LoVo (cell line): Measurements from ENCODE around the gene TMEM63A.
"Not testable (repeated sequence)": the region's sequence is repeated elsewhere in the genome, so short reads cannot be mapped to it uniquely, and the experiment has no call there.

Experiments used
- DNase-seq: peaks from one replicate; pipeline ENCODE4 v3.0.0-alpha.2; 2016; ENCODE audit warnings: low spot score

The TMEM63A gene

DNA sequence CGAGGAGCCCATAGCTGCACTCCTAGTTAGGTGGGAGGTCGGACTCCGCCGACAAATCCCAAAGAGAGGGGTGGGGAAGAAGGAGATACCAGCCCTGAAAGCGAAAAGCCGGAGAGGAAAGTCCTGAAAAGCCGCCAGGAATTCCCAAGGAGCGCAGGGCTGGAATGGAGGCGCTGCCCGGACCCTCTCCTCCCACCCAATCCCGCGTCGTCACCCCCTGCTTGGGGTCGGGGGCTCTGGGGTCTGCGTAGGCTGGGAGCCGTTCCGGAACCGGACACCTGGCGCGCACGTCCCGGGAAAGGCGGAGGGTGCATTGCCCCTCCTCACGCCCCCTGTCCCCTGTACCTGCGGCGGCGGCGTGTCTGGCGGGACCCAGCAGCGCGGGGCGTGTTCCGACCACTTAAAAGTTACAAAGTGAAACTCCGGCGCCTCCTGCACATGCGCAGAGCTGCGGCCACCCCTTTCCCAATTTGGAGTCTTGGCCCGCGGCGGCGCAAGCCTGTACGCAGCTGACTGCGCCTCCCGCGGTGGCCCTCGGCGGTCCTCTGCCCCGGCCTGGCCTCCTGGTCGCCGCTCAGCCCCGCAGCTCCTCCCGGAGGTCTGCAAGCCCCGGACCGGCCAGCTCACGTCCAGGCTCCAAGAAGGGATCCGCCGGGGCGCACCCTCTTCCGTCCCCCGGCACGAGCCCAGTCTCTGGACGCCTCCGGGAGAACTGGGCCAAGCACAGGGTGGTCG, at the start of gene TMEM63A:
TMEM63A (minus strand) TSS at position 422 of the 735 bp plus-strand sequence. CDS start 4,800 bp downstream, outside the sequence.
- DNase-seq, result peak; percentile 90

- DNase-seq, result no peak
These were observed 49.3 kb upstream of the TMEM63A start for GRCh38 chr1:225931270-225932136.

DNA sequence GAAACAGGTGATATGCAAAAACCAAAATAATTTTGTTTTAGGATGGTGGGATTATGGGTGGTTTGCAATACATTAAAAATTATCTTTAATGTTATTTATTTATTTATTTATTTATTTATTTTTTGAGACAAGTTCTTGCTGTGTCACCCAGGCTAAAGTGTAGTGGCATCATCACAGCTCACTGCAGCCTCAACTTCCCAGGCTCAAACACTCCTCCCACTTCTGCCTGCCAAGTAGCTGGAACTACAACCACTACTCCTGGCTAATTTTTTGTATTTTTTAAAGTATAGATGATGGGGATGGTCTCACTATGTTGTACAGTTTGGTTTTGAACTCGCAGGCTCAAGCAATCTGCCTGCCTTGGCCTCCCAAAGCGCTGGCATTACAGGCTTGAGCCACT, 48.4 kb upstream of the TMEM63A start:
- no peak for DNase-seq

GRCh38 chr1:225929462-225929861, 47.3 kb upstream of the TMEM63A start:
- DNase-seq, result not testable (repeated sequence)

- no peak for DNase-seq
These were observed 46.3 kb upstream of the TMEM63A start for GRCh38 chr1:225928186-225929175.

- DNase-seq, result no peak
These were observed 44.5 kb upstream of the TMEM63A start for GRCh38 chr1:225926551-225927113.

- peak; percentile 94 for DNase-seq
These were observed 41.7 kb upstream of the TMEM63A start, which contains the start of gene PYCR2 for GRCh38 chr1:225923692-225924555. Gene PYCR2 (minus strand): TSS chr1:225924250. CDS start chr1:225924110, 140 bp downstream.

DNA sequence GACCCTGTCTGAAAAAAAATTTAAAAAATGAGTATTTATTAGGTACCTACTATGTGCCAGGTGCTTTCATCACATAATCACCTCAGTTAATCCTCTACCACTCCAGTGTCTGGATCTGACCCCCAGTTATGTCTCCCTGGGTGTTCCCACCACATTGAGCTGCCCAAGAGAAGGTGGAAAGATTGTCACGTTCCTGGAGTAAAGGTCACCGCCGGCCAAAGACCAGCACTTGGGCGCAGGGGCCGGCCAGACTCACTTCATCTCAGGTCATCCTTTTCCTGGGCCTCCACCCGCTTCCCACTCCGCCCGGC, 41.2 kb upstream of the TMEM63A start:
- DNase-seq, result no peak

DNA sequence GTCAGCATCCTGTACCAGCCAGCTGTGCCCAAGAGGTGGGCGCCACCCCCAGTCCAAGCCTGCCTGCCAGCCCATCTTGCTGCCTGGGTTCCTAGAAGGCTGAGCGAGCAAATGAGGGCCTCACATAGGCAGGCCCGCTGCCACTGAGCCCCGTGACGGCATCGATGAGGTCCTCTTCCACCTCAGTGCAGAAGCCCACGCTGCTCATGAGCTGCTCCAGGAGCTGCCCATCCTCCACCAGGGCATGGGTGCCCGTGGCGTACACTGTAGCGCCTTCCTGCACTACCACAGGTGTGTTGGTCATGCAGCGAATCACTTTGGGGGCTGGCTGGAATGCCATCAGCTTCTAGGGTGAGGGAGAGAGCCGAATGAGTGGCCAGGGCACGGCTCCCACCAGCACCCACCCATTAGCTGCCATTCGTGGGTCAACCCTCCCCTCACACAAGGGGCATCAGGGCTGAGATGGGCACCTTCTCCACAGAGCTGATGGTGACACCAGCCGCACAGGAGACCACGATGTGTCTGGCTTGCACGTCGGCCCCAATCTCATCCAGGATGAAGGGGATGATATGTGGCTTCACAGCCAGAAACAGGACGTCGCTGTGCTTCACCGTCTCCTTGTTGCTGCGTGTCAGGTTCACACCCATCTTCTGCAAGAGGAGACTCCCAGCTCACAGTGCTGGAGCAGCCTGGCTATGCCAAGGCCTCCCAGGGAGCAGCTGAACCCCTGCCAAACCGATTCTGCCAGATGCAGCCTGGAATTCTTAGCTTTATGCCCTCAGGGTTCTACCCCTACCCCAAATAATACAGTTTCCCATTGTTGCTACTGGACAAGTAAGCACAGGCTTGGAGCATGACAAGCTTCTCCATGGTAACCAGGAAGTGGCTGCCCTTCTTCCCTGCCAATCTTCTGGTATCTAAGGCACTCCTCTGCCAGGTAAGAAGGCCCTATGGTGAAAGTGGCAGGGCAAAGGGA, 39.8 kb upstream of the TMEM63A start:
- no peak for DNase-seq

DNA sequence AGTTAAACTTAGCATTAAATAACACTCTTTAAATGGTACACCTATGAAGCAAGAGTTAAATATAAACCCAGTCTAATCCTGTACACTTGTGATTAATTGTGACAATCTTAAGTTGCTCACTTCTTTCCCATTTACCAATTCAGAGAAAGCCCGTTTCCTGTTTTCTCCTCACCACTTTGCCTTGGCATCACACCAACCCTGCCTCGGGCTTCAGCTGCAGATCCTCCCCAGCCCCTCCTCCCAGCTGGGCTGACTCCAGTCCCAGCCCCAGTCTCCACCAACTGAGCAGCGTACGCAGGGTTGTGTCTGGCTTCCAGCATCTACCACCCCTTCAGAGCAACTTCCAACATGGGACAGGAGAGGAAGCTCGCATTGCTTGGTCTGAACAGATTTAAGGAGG, 37.7 kb upstream of the TMEM63A start:
- DNase-seq, result no peak

DNA sequence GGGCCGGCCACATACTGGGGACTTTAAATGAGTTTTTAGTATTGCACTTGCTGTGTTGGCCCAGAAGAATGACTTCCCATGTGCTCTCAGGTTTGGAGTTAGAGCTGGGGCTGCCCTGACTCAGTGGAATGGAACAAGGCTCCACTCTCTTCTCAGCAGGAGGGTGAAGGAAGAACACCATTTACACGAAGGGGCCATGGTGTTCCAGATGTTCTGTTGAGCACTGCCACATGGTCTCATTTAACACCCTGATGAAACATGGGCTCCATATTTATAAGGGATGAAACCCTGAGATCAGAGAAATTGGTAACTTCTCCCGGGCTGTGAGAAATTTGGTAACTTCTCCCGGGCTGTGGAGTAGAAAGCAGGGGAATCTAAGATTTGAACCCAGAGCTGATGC, 36.1 kb upstream of the TMEM63A start:
- DNase-seq, result no peak

DNA sequence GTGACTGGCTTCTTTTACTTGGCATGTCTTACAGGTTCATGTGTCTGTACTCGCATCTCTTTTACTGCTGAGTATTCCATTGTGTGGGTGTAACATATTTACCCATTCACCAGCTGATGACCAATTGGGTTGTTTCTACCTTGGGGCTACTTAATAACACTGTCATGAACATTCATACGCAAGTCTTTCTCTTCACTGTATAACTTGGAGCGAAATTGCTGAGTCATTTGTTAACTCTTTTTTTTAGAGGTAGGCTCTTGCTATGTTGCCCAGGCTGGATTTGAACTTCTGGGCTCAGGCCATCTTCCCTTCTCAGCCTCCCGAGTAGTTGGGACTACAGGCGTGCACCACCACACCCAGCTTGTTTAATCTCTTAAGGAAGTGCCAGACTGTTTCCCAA, 35.4 kb upstream of the TMEM63A start:
- no peak for DNase-seq

DNA sequence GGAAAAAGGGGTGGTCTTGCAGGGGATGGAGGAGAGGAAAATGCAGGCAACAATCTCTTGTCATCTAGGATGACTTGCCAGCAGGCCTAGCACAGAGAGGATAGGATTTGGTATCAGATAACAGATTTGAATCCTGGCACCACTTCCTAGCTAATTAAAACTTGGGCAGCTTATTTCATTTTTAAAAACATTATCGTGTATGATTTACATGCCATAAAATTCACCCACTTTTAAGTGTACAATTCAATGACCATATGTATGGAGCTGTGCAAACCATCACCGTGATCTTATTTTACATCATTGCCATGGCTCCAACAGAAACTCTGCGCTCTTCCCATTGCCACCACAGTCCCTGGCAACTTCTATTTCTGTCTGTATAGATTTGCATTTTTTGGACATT, 34.9 kb upstream of the TMEM63A start:
- DNase-seq, result no peak

- DNase-seq, result no peak
These were observed 33.4 kb upstream of the TMEM63A start for GRCh38 chr1:225915538-225915991.

DNA sequence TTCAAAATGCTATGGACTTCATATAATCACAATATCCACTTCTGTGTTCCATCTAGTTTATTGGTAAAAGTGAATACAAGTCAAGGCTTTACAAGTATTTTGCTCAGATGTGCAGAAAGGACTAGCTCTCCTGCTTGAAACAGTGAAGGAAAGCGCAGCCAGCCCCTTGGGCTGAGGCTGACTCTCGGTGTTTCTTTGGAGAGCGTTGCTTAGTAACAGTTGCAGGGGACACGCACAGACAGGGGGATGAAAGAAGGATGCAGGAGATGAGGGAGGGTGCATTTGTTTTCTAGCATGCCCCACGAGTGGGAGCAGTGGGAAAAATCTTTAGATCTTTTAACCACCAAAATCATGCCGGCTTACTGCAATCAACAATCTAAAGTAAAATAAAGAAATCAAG, 32.8 kb upstream of the TMEM63A start:
- DNase-seq, result no peak

- DNase-seq, result no peak
These were observed 32.2 kb upstream of the TMEM63A start for GRCh38 chr1:225914391-225914790.

DNA sequence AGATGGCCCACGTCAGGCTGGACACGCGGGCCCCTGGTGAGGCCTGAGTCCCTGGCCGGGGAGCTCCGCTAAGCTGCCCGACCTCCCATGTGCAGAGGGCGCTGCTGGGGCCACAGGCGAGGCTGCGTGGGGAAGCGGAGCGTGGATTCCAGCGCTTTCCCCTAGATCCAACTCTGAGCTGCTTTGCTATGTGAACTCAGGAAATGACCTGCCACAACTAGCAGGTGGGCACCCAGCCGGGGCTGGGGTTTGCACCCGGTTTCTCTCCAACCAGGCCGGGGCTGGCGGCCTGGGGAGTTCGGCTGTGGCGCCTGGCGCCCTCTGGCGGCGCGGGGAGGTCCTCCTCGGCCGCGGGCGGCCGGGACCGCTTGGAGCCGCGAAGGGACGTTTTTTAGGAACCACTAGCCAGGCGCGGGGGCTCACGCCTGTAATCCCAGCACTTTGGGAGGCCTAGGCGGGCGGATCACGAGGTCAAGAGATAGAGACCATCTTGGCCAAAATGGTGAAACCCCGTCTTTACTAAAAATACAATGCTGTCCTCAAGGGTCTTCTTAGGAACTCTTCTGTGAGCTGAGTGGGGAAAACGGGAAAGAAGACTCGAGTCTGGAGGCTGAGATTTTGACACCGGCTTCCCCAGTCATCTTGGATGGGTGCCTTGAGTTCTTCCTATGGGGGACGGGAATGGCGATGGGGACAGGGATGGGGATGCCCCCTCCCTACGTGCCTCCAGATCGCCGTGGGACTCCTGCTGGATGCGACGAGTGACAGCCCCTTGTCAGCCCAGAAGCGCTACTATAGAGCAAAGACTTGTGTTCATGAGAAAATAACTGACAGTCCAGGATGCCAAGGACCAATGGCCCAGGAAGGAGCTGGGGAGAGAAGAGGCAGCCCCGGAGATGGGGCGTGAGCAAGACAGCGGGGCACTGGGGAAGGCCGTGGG, 29.3 kb upstream of the TMEM63A start:
- DNase-seq, result peak; percentile 49

GRCh38 chr1:225909477-225909876, 27.3 kb upstream of the TMEM63A start:
- DNase-seq, result no peak
